GM19324 (cell line): Measurements from ENCODE around the gene ERAP2.

ENCODE experiments used
- ATAC-seq: cut with Tn5 transposase; IDR thresholded peaks from one replicate; pipeline ENCODE4 v1.9.1; 2021; ENCODE audit warnings: mild to moderate bottlenecking, moderate library complexity; ENCODE audit not compliant: unreplicated experiment, low FRiP score

The ERAP2 gene

DNA sequence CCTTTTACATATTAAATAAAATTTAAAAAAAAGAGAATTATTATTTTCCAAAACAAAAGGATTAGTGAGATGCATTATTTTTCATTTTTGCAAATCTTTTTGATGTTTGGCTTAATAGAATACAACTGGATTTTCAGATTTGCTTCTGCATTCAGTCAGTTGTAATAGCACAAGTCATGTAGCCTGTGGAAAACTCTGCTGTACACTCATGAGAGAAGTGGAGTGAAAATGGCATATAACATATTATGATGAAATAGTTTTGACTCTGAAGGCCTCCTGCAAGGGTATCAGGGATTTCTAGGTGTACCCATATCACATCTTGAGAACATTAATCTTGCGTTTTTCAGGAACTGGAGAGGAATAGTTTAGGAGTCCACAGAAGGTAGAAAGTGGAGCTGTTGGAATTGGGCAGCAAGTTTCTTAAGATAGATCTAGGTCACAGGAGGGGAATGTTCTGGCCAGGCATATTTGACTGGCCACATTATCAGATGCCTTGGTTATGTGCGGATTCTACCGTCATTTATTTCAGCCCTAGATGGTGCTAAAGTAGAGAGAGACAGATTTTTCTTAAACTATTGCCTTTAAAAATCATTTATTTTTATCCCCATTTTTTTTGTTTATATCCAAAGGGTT is 75.9 kb downstream of the ERAP2 start:
- no peak for ATAC-seq

DNA sequence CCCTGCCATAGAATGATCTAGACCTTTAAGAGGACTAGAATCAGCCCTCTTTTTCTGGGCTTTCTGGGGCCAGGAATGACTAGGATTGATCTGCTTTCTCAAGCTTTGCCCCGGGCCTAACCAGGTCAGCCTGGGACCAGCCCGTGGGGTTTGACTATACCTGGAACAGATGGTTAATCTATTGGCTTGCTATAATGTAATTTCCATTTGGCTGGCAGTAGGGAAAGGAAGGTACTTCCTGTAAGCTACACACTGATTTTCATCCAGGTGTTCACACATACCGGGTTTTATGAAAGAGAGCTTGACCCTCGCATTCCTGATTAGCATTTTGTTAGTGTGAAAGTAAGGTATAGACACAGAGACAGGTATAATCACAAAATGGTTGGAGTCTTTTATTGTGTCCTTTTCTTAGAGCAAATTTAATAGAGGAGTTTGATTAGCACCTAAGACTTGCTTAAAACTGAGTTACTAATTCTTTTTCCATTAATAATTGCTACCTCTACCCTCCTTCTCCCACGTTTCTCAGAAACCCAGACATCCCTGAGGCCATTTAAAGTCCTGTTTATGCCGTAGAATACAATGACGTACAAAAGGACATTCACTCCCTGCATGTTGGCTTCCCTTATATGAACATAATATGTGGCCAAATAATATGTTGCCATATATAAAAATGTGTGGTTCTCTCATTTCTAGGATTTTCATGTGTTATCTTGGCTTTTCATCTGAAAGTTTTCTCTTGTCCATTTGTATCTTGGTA is 76.9 kb downstream of the ERAP2 start:
- ATAC-seq, result no peak

DNA sequence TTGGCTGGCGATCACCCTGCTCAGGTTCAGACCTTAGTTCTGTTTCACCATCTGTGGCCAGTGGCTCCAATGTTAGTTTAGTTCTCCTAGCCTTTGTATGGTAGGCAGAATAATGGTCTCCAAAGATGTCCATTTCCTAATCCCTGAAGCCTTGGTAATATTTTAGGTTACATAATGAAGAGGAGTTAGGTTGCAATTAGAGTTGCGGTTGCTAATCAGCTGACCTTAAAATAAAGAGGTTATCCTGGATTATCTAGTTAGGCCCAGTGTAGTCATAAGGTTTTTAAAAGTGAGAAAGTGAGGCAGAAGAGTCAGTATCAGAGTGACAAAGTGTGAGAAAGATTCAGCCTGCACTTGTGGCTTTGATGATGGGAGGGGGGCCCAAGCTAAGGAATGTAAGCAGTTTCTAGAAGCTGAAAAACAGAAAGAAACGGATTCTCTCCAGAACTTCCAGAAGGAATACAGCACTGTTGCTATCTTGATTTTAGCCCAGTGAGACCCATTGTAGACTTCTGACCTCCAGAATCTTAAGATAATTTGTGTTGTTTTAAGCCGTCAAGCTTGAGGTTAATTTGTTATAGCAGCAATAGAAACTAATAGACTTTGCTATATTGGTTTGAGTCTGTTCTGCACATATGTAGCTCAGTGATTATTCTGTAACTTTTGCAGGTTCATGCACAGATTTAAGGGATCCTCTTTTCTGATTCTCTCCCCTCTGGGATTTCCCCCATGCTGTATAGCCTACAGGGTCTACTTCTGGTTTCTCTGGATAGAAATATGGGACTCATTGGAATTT is 81.2 kb downstream of the ERAP2 start:
- peak; percentile 37 for ATAC-seq

DNA sequence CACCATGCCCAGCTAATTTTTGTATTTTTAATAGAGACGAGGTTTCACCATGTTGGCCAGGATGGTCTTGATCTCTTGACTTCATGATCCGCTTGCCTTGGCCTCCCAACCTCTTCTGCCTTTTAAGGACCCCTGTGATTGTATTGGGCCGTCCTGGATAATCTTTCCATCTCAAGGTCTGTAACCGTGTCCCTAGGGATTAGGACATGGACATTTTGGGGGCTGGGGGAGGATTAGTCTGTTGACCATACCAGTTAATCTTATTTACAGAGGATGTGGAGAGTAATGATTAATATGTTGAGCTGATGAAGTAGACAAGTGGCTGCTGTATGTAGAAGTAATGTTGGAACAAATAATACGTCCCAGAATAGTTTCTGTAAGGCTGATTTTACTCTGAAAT is 82.7 kb downstream of the ERAP2 start:
- ATAC-seq, result no peak

DNA sequence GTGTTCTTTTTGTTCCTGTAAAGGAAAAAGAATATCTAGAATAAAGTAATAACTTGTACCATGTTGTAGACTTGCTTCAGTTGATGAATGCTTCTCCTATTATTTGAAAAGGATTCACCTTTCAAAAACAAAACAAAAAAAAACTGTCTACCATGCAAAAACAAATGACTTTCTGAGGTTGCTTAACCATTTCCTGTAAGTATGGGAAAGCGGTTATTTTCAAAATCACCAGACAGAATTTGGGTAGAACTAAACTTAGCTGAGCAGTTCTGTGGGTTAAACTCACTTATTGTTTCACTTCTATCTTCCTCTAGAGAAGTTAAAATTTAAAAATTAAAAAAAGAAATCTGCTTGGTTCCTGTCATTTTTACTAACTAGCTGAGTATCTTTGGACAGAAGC is 84.8 kb downstream of the ERAP2 start:
- ATAC-seq, result peak; percentile 69

DNA sequence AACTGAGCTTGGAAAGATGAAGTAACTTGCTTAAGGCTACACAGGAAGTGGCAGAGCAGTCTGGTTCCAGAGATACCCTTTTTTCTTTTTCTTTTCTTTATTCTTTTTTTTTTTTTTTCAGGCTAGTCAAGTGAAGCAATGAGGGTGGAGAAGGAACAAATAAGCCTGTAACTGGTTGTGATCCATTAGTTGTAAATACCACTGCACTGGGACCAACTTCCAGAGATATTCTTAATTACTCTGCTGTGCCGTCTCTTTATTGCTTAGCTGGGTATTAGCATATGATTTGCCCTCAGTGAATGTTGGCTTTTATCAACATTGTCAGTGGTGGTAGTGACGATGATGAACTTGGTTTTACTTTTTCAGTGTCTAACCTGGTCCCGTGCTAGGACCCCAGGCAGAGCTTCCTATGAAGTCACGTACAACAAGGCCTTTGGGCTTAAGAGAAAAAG is 86.3 kb downstream of the ERAP2 start:
- ATAC-seq, result no peak

DNA sequence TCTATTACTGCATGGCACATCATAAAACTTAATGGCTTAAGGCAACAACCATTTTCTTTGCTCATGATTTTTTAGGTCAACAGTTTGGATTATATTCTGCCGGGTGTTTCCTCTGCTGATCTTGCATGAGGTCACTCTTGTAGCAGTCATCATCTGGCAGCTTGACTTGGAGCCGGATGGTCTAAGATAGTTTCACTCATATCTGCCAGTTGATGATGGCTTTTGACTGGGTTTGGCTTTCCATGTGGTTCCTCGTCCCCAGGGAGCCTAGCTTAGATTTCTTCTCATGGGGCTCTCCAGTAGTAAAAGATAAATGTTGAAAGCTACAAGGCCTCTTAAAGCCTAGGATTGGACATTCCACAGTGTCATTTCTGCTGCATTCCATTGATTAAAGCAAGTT is 87.0 kb downstream of the ERAP2 start:
- ATAC-seq, result no peak

DNA sequence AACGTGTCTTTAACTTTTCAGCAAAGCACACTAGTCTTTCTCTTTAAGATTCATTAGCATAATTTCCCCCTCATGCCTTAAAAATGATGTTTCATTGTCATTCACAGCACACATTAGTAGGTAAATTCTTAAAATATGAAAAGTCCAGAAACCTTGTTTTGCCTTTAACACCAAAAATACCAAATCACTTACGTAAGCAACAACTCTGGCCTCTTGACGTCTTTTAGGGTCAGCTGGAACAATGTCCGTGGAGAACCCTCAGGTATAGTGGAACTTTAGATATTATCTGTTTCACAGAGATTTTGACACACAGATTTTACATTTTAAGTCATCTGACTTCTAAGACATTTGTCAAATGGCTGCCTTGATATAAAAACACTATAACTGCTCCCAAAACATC is 90.5 kb downstream of the ERAP2 start:
- ATAC-seq, result no peak

DNA sequence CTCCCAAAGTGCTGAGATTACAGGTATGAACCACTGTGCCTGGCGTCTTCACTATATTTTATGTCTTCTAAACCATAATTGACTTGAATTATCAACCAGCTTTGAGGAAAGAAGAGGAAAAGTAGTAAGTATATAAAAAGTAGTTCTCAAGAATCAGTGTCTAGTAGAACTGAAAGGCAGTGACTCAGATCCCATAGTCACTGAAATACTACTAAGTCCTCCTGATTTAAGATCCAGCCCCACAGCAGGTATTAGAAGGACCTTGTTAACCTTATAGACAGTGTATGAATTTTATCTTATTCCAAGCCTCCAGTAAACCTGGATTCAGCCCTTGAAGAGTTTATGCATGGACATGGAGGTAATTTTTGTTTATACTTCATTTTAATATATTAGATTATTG is 91.1 kb downstream of the ERAP2 start:
- no peak for ATAC-seq

DNA sequence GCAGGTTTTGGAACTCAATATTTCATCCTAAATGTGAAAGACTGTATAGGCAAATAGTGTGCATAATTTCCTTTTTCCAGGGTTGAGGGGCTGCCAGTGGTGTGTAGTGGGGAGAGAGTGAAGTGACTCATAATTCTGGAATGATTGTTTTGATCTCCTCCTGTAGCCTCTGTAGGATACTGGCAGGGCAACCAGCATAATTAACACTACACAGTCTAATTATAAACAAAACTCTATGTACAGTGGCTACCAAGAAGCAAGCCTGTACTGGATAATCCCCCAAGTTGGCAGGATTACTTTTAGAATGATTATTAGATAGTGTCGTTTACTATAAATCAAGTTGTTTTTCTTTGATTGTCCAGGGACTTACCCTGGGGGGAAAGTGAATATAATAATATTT is 91.8 kb downstream of the ERAP2 start:
- ATAC-seq, result no peak

DNA sequence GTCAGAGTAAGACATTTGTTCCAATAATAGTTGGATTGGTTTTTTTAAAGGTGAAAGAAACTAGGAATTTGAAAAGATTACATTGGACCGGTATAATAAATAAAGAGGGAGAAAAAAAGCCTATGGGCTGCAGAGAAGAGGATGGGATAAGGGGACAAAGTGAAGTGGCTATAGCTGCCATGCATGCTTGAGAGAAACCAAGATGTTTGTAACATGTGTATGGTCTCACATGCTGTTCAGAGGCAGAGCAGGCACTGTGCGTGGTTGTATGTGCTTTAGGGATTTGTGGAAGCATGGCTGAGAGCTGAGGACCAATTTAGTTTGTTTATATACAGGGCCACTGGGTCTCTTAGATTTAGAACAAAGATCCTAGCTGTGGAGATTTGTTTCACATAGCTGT is 92.3 kb downstream of the ERAP2 start:
- no peak for ATAC-seq
